Measurements from ENCODE around the gene EPN1.
A peak's percentile ranks its signal among the peaks of the same experiment; 100 is the strongest.
"Not testable (repeated sequence)": the region's sequence is repeated elsewhere in the genome, so short reads cannot be mapped to it uniquely, and the experiment has no call there.

EPN1 gene

GRCh38 chr19:55697069-55697440 is 22.0 kb downstream of the EPN1 start:
- DNase-seq, result no peak
- no peak overlapping the region for H3K4me3 Mint-ChIP-seq
- H3K27ac Mint-ChIP-seq, result peak overlapping the region; percentile 9
- H3K27me3 Mint-ChIP-seq, result no peaks in the 10 kb centered on the region
- H3K9me3 Mint-ChIP-seq, result no peaks in the 10 kb centered on the region
- no peaks in the 10 kb centered on the region for H3K4me1 Mint-ChIP-seq (ENCODE audit: low read depth)
- H3K36me3 Mint-ChIP-seq (ENCODE audit: low read depth), result peaks cover 75% of the 10 kb centered on the region

- DNase-seq, result peak; percentile 24
- H3K27ac Mint-ChIP-seq, result peak overlapping the region; percentile 9
- no peaks in the 10 kb centered on the region for H3K9me3 Mint-ChIP-seq
- peaks cover 78% of the 10 kb centered on the region for H3K36me3 Mint-ChIP-seq (ENCODE audit: low read depth)
- H3K4me1 Mint-ChIP-seq (ENCODE audit: low read depth), result no peaks in the 10 kb centered on the region
- H3K27me3 Mint-ChIP-seq, result no peaks in the 10 kb centered on the region
- H3K4me3 Mint-ChIP-seq, result no peak overlapping the region
Observed at GRCh38 chr19:55697698-55698097, 22.7 kb downstream of the EPN1 start.

- Mint-ChIP-seq H3K4me1 (ENCODE audit: low read depth) (no peaks in the 10 kb centered on the region), H3K27ac (no peak overlapping the region)
Observed at GRCh38 chr19:55698256-55698655, 23.2 kb downstream of the EPN1 start.

GRCh38 chr19:55699221-55699620 is 24.2 kb downstream of the EPN1 start:
- DNase-seq, result no peak
- H3K9me3 Mint-ChIP-seq, result no peaks in the 10 kb centered on the region
- peaks cover 75% of the 10 kb centered on the region for H3K36me3 Mint-ChIP-seq (ENCODE audit: low read depth)
- H3K4me1 Mint-ChIP-seq (ENCODE audit: low read depth), result peaks cover 6% of the 10 kb centered on the region
- no peak overlapping the region for H3K27ac Mint-ChIP-seq
- no peaks in the 10 kb centered on the region for H3K27me3 Mint-ChIP-seq
- no peak overlapping the region for H3K4me3 Mint-ChIP-seq

More at GRCh38 chr19:55698256-55698655, 23.2 kb downstream of the EPN1 start:
- H3K27me3 Mint-ChIP-seq, result no peaks in the 10 kb centered on the region
- no peaks in the 10 kb centered on the region for H3K9me3 Mint-ChIP-seq
- H3K4me3 Mint-ChIP-seq, result no peak overlapping the region
- H3K36me3 Mint-ChIP-seq (ENCODE audit: low read depth), result peaks cover 75% of the 10 kb centered on the region
- DNase-seq, result peak; percentile 22

- H3K4me1 Mint-ChIP-seq (ENCODE audit: low read depth), result peaks cover 6% of the 10 kb centered on the region
- no peaks in the 10 kb centered on the region for H3K27me3 Mint-ChIP-seq
- no peak overlapping the region for H3K4me3 Mint-ChIP-seq
- H3K27ac Mint-ChIP-seq, result no peak overlapping the region
- H3K36me3 Mint-ChIP-seq (ENCODE audit: low read depth), result peaks cover 74% of the 10 kb centered on the region
- DNase-seq, result no peak
- H3K9me3 Mint-ChIP-seq, result no peaks in the 10 kb centered on the region
Observed at GRCh38 chr19:55700813-55701212, 25.8 kb downstream of the EPN1 start.

GRCh38 chr19:55702131-55702627 is 27.2 kb downstream of the EPN1 start:
- H3K36me3 Mint-ChIP-seq (ENCODE audit: low read depth), result peaks cover 60% of the 10 kb centered on the region
- peaks cover 6% of the 10 kb centered on the region for H3K4me1 Mint-ChIP-seq (ENCODE audit: low read depth)
- no peak overlapping the region for H3K27ac Mint-ChIP-seq
- no peaks in the 10 kb centered on the region for H3K27me3 Mint-ChIP-seq
- H3K4me3 Mint-ChIP-seq, result no peak overlapping the region
- H3K9me3 Mint-ChIP-seq, result no peaks in the 10 kb centered on the region
- DNase-seq, result peak; percentile 25

- H3K36me3 Mint-ChIP-seq (ENCODE audit: low read depth), result peaks cover 49% of the 10 kb centered on the region
- H3K4me1 Mint-ChIP-seq (ENCODE audit: low read depth), result peaks cover 6% of the 10 kb centered on the region
- peak; percentile 64 for DNase-seq
- no peaks in the 10 kb centered on the region for H3K27me3 Mint-ChIP-seq
- no peaks in the 10 kb centered on the region for H3K9me3 Mint-ChIP-seq
- H3K4me3 Mint-ChIP-seq, result no peak overlapping the region
- no peak overlapping the region for H3K27ac Mint-ChIP-seq
Observed at GRCh38 chr19:55703790-55704215, 28.8 kb downstream of the EPN1 start.

- H3K27me3 Mint-ChIP-seq, result no peaks in the 10 kb centered on the region
- peaks cover 41% of the 10 kb centered on the region for H3K36me3 Mint-ChIP-seq (ENCODE audit: low read depth)
- DNase-seq, result no peak
- no peak overlapping the region for H3K4me3 Mint-ChIP-seq
- H3K4me1 Mint-ChIP-seq (ENCODE audit: low read depth), result peaks cover 6% of the 10 kb centered on the region
- no peaks in the 10 kb centered on the region for H3K9me3 Mint-ChIP-seq
- no peak overlapping the region for H3K27ac Mint-ChIP-seq
Observed at GRCh38 chr19:55704494-55705245, 29.6 kb downstream of the EPN1 start.

- H3K27ac Mint-ChIP-seq, result no peak overlapping the region
- peaks cover 6% of the 10 kb centered on the region for H3K4me1 Mint-ChIP-seq (ENCODE audit: low read depth)
- H3K4me3 Mint-ChIP-seq, result no peak overlapping the region
- H3K27me3 Mint-ChIP-seq, result no peaks in the 10 kb centered on the region
- no peaks in the 10 kb centered on the region for H3K9me3 Mint-ChIP-seq
- no peak for DNase-seq
- peaks cover 32% of the 10 kb centered on the region for H3K36me3 Mint-ChIP-seq (ENCODE audit: low read depth)
Observed at GRCh38 chr19:55705972-55706371, 30.9 kb downstream of the EPN1 start.

- H3K4me1 Mint-ChIP-seq (ENCODE audit: low read depth), result no peaks in the 10 kb centered on the region
- DNase-seq, result no peak
- H3K4me3 Mint-ChIP-seq, result no peak overlapping the region
- H3K27ac Mint-ChIP-seq, result no peak overlapping the region
- H3K27me3 Mint-ChIP-seq, result peaks cover 15% of the 10 kb centered on the region
- no peaks in the 10 kb centered on the region for H3K36me3 Mint-ChIP-seq (ENCODE audit: low read depth)
- H3K9me3 Mint-ChIP-seq, result peaks cover 3% of the 10 kb centered on the region
Observed at GRCh38 chr19:55711719-55712118, 36.7 kb downstream of the EPN1 start.

- Mint-ChIP-seq H3K36me3 (ENCODE audit: low read depth) (no peaks in the 10 kb centered on the region), H3K27ac (no peak overlapping the region), H3K27me3 (peaks cover 26% of the 10 kb centered on the region), H3K9me3 (peaks cover 3% of the 10 kb centered on the region), H3K4me1 (ENCODE audit: low read depth) (no peaks in the 10 kb centered on the region), H3K4me3 (no peak overlapping the region)
- DNase-seq, result no peak
Observed at GRCh38 chr19:55712804-55713631, 38.0 kb downstream of the EPN1 start.

GRCh38 chr19:55716531-55716930 is 41.5 kb downstream of the EPN1 start:
- Mint-ChIP-seq H3K36me3 (ENCODE audit: low read depth) (no peaks in the 10 kb centered on the region), H3K4me3 (no peak overlapping the region), H3K27ac (no peak overlapping the region), H3K9me3 (peaks cover 12% of the 10 kb centered on the region), H3K27me3 (peaks cover 54% of the 10 kb centered on the region), H3K4me1 (ENCODE audit: low read depth) (no peaks in the 10 kb centered on the region)
- no peak for DNase-seq

GRCh38 chr19:55717251-55717650 is 42.2 kb downstream of the EPN1 start:
- Mint-ChIP-seq H3K4me1 (ENCODE audit: low read depth) (no peaks in the 10 kb centered on the region), H3K36me3 (ENCODE audit: low read depth) (no peaks in the 10 kb centered on the region), H3K27me3 (peaks cover 57% of the 10 kb centered on the region), H3K4me3 (no peak overlapping the region), H3K9me3 (peaks cover 19% of the 10 kb centered on the region), H3K27ac (no peak overlapping the region)
- DNase-seq, result no peak

GRCh38 chr19:55717879-55718711 is 43.1 kb downstream of the EPN1 start:
- not testable (repeated sequence) for H3K36me3 Mint-ChIP-seq (ENCODE audit: low read depth); DNase-seq; H3K27ac Mint-ChIP-seq; H3K4me1 Mint-ChIP-seq (ENCODE audit: low read depth); H3K4me3 Mint-ChIP-seq
- Mint-ChIP-seq H3K9me3 (peaks cover 21% of the 10 kb centered on the region), H3K27me3 (peaks cover 63% of the 10 kb centered on the region)
